ENCODE data around the gene STX8.
"Not testable (repeated sequence)": the region's sequence is repeated elsewhere in the genome, so short reads cannot be mapped to it uniquely, and the experiment has no call there.

Gene STX8

GRCh38 chr17:9266031-9266680 lies 309.5 kb downstream of the STX8 start:
- Histone ChIP-seq H3K9ac (ENCODE audit: low read depth, low read length) (no peak overlapping the region), H3K27ac (ENCODE audit: low read depth, low read length) (no peak overlapping the region), H3K9me3 (ENCODE audit: control insufficient read depth, insufficient read depth, low read length) (no peaks in the 10 kb centered on the region), H3K4me3 (ENCODE audit: low read depth, low read length) (no peak overlapping the region), H3K36me3 (ENCODE audit: control insufficient read depth, insufficient read depth, low read length) (no peaks in the 10 kb centered on the region), H3K4me1 (ENCODE audit: control insufficient read depth, insufficient read depth, low read length) (no peaks in the 10 kb centered on the region), H3K27me3 (ENCODE audit: control insufficient read depth, insufficient read depth, low read length) (no peaks in the 10 kb centered on the region)

- no peak overlapping the region for H3K27ac ChIP-seq (ENCODE audit: low read depth, low read length)
- no peaks in the 10 kb centered on the region for H3K36me3 ChIP-seq (ENCODE audit: control insufficient read depth, insufficient read depth, low read length)
- H3K4me3 ChIP-seq (ENCODE audit: low read depth, low read length) = no peak overlapping the region
- peaks cover 23% of the 10 kb centered on the region for H3K4me1 ChIP-seq (ENCODE audit: control insufficient read depth, insufficient read depth, low read length)
- H3K9me3 ChIP-seq (ENCODE audit: control insufficient read depth, insufficient read depth, low read length) = no peaks in the 10 kb centered on the region
- no peaks in the 10 kb centered on the region for H3K27me3 ChIP-seq (ENCODE audit: control insufficient read depth, insufficient read depth, low read length)
- no peak overlapping the region for H3K9ac ChIP-seq (ENCODE audit: low read depth, low read length)
Measured at GRCh38 chr17:9261081-9262012, 314.3 kb downstream of the STX8 start.

GRCh38 chr17:9259419-9259818 lies 316.2 kb downstream of the STX8 start:
- H3K9me3 ChIP-seq (ENCODE audit: control insufficient read depth, insufficient read depth, low read length) = no peaks in the 10 kb centered on the region
- H3K4me3 ChIP-seq (ENCODE audit: low read depth, low read length) = no peak overlapping the region
- H3K4me1 ChIP-seq (ENCODE audit: control insufficient read depth, insufficient read depth, low read length) = peaks cover 23% of the 10 kb centered on the region
- no peaks in the 10 kb centered on the region for H3K36me3 ChIP-seq (ENCODE audit: control insufficient read depth, insufficient read depth, low read length)
- no peak overlapping the region for H3K27ac ChIP-seq (ENCODE audit: low read depth, low read length)
- no peak overlapping the region for H3K9ac ChIP-seq (ENCODE audit: low read depth, low read length)
- H3K27me3 ChIP-seq (ENCODE audit: control insufficient read depth, insufficient read depth, low read length) = no peaks in the 10 kb centered on the region

GRCh38 chr17:9258115-9259015 lies 317.3 kb downstream of the STX8 start:
- Histone ChIP-seq H3K9me3 (ENCODE audit: control insufficient read depth, insufficient read depth, low read length) (no peaks in the 10 kb centered on the region), H3K4me3 (ENCODE audit: low read depth, low read length) (no peak overlapping the region), H3K9ac (ENCODE audit: low read depth, low read length) (no peak overlapping the region), H3K4me1 (ENCODE audit: control insufficient read depth, insufficient read depth, low read length) (peaks cover 23% of the 10 kb centered on the region), H3K27ac (ENCODE audit: low read depth, low read length) (peak overlapping the region; percentile 48), H3K36me3 (ENCODE audit: control insufficient read depth, insufficient read depth, low read length) (no peaks in the 10 kb centered on the region), H3K27me3 (ENCODE audit: control insufficient read depth, insufficient read depth, low read length) (no peaks in the 10 kb centered on the region)

- H3K4me3 ChIP-seq (ENCODE audit: low read depth, low read length); H3K9me3 ChIP-seq (ENCODE audit: control insufficient read depth, insufficient read depth, low read length); H3K27me3 ChIP-seq (ENCODE audit: control insufficient read depth, insufficient read depth, low read length); H3K36me3 ChIP-seq (ENCODE audit: control insufficient read depth, insufficient read depth, low read length); H3K9ac ChIP-seq (ENCODE audit: low read depth, low read length); H3K27ac ChIP-seq (ENCODE audit: low read depth, low read length): not testable (repeated sequence)
- H3K4me1 ChIP-seq (ENCODE audit: control insufficient read depth, insufficient read depth, low read length) = peaks cover 23% of the 10 kb centered on the region
Measured at GRCh38 chr17:9257630-9257965, 318.0 kb downstream of the STX8 start.

- Histone ChIP-seq H3K4me3 (ENCODE audit: low read depth, low read length) (no peak overlapping the region), H3K4me1 (ENCODE audit: control insufficient read depth, insufficient read depth, low read length) (peaks cover 23% of the 10 kb centered on the region), H3K9me3 (ENCODE audit: control insufficient read depth, insufficient read depth, low read length) (no peaks in the 10 kb centered on the region), H3K9ac (ENCODE audit: low read depth, low read length) (no peak overlapping the region), H3K27me3 (ENCODE audit: control insufficient read depth, insufficient read depth, low read length) (no peaks in the 10 kb centered on the region), H3K36me3 (ENCODE audit: control insufficient read depth, insufficient read depth, low read length) (no peaks in the 10 kb centered on the region), H3K27ac (ENCODE audit: low read depth, low read length) (no peak overlapping the region)
Measured at GRCh38 chr17:9256751-9257629, 318.6 kb downstream of the STX8 start.

GRCh38 chr17:9256361-9256750 lies 319.3 kb downstream of the STX8 start:
- Histone ChIP-seq H3K4me3 (ENCODE audit: low read depth, low read length) (no peak overlapping the region), H3K27ac (ENCODE audit: low read depth, low read length) (no peak overlapping the region), H3K9ac (ENCODE audit: low read depth, low read length) (no peak overlapping the region), H3K4me1 (ENCODE audit: control insufficient read depth, insufficient read depth, low read length) (peaks cover 23% of the 10 kb centered on the region), H3K27me3 (ENCODE audit: control insufficient read depth, insufficient read depth, low read length) (no peaks in the 10 kb centered on the region), H3K9me3 (ENCODE audit: control insufficient read depth, insufficient read depth, low read length) (no peaks in the 10 kb centered on the region), H3K36me3 (ENCODE audit: control insufficient read depth, insufficient read depth, low read length) (no peaks in the 10 kb centered on the region)

- Histone ChIP-seq H3K27ac (ENCODE audit: low read depth, low read length) (no peak overlapping the region), H3K36me3 (ENCODE audit: control insufficient read depth, insufficient read depth, low read length) (no peaks in the 10 kb centered on the region), H3K9me3 (ENCODE audit: control insufficient read depth, insufficient read depth, low read length) (no peaks in the 10 kb centered on the region), H3K27me3 (ENCODE audit: control insufficient read depth, insufficient read depth, low read length) (no peaks in the 10 kb centered on the region), H3K9ac (ENCODE audit: low read depth, low read length) (no peak overlapping the region), H3K4me1 (ENCODE audit: control insufficient read depth, insufficient read depth, low read length) (peaks cover 20% of the 10 kb centered on the region), H3K4me3 (ENCODE audit: low read depth, low read length) (no peak overlapping the region)
Measured at GRCh38 chr17:9255833-9256232, 319.8 kb downstream of the STX8 start.

- peaks cover 19% of the 10 kb centered on the region for H3K4me1 ChIP-seq (ENCODE audit: control insufficient read depth, insufficient read depth, low read length)
- H3K27ac ChIP-seq (ENCODE audit: low read depth, low read length) = no peak overlapping the region
- no peaks in the 10 kb centered on the region for H3K36me3 ChIP-seq (ENCODE audit: control insufficient read depth, insufficient read depth, low read length)
- H3K9ac ChIP-seq (ENCODE audit: low read depth, low read length) = no peak overlapping the region
- no peaks in the 10 kb centered on the region for H3K9me3 ChIP-seq (ENCODE audit: control insufficient read depth, insufficient read depth, low read length)
- H3K27me3 ChIP-seq (ENCODE audit: control insufficient read depth, insufficient read depth, low read length) = no peaks in the 10 kb centered on the region
- H3K4me3 ChIP-seq (ENCODE audit: low read depth, low read length) = no peak overlapping the region
Measured at GRCh38 chr17:9254841-9255240, 320.8 kb downstream of the STX8 start.

- Histone ChIP-seq H3K4me1 (ENCODE audit: control insufficient read depth, insufficient read depth, low read length) (peaks cover 10% of the 10 kb centered on the region), H3K36me3 (ENCODE audit: control insufficient read depth, insufficient read depth, low read length) (no peaks in the 10 kb centered on the region), H3K27me3 (ENCODE audit: control insufficient read depth, insufficient read depth, low read length) (no peaks in the 10 kb centered on the region), H3K4me3 (ENCODE audit: low read depth, low read length) (no peak overlapping the region), H3K27ac (ENCODE audit: low read depth, low read length) (no peak overlapping the region), H3K9ac (ENCODE audit: low read depth, low read length) (no peak overlapping the region), H3K9me3 (ENCODE audit: control insufficient read depth, insufficient read depth, low read length) (no peaks in the 10 kb centered on the region)
Measured at GRCh38 chr17:9253308-9253707, 322.3 kb downstream of the STX8 start.
